ENCODE measurements around the gene CAP2.

Gene CAP2

GRCh38 chr6:17392978-17393891, at the start of gene CAP2:
TSS of gene CAP2 (plus strand) at chr6:17393595. CDS start at chr6:17421556, 27,961 bp downstream.
- DNase-seq, result no peak

- no peak for DNase-seq
Observed at GRCh38 chr6:17347012-17347411, 46.4 kb upstream of the CAP2 start.

DNA sequence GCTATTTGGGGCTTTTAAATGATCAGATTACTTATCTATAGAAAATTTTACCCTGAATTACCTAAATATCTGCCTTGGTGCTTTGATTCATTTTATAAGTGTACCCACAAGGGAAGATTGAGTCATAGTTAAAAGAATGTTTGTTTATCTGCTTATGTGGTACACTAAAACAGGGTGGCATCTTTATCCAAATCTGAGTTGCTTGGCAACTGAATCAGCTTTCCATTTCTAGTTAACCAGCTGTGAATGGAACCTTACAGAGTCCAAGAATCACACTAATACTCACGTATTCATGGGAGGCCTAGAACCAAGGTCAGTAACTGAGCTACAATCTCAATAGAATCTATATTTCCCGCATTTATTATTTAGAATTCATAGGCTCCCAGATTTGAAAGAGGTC, 44.0 kb upstream of the CAP2 start:
- no peak for DNase-seq

DNA sequence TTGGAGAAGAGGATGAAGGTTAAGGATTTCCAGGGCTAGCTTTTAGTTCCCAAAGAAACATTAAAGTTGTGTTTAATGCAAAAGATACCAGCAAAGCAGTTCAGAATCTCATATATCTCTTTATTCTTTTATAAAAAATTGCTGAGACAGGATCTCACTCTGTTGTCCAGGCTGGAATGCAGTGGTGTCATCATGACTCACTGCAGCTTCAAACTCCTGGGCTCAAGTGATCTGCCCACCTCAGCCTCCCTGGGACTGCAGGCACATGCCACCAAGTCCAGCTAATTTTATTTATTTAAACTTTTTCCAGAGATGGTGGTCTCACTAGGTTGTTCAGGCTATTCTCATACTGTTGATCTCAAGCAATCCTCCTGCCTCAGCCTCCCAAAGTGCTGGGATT, 41.1 kb upstream of the CAP2 start:
- DNase-seq, result no peak

DNA sequence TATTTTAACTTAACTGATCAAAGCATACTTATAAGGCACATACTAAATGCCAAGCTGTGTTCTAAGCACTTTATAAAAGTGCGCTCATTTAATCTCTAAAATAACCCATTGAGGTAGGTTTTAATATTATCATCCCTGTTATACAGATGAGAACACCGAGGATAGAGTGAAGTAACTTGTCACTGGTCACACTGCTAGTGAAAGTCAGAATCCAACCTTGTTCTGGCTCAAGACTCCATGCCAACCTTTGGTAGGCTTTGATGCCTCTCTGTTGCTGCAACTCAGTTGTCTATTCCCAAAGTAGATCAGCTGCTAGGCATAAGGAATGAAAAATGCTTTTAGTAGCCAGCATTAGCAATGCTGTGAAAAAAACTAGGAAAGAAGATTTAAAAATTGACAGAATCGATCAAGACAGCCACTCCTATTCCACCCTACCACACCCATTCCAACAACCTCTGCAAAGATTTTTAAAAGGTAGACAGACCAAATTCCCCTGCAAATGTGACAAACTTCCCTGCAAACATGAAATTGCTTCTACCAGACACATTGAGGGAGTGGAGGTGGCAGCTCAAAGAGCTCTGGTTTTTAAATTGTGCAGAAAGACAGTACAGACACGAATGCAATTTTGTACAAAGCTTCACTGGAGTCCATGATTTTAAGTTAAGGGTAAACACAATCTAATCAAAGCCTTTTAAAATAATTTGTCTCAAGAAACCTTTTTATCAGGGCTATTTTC, 39.8 kb upstream of the CAP2 start:
- DNase-seq, result no peak

- no peak for DNase-seq
Observed at GRCh38 chr6:17354700-17355403, 38.5 kb upstream of the CAP2 start.

- DNase-seq, result no peak
Observed at GRCh38 chr6:17355404-17355774, 38.0 kb upstream of the CAP2 start.

GRCh38 chr6:17358515-17358914, 34.9 kb upstream of the CAP2 start:
- DNase-seq, result no peak

DNA sequence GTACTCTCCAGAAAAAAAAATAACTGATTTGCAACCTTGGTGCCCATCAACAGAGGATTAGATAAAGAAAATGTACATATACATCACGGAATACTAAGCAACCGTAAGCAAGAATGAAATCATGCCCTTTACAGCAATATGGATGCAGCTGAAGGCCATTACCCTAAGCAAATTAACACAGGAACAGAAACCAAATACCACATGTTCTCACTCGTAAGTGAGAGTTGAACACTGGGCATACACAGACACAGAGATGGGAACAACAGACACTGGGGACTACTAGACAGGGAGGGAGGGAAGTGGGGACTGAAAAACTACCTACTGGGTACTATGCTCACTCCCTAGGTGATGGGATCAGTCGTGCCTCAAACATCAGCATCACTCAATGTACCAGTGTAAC, 32.8 kb upstream of the CAP2 start:
- DNase-seq, result no peak

DNA sequence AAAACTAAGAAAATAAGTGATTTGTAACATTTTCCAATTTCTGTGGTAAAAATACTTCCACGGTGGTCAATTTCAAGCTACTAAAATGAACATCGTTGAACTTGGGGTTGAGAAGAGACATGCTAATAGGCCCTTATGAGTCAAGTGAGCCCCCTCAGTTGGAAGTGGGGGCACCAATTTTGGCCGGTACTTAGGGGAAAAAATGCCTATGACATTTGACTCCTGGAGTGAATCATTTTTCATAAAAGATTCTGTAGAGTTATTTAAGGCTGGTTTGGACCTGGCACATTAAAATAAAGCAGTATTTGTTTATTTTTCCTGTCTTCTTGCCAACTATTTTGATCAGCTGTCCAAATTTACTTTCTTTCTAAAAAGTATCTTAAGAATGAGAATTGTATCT, 32.4 kb upstream of the CAP2 start:
- DNase-seq, result no peak

GRCh38 chr6:17365961-17366360, 27.4 kb upstream of the CAP2 start:
- DNase-seq, result no peak

DNA sequence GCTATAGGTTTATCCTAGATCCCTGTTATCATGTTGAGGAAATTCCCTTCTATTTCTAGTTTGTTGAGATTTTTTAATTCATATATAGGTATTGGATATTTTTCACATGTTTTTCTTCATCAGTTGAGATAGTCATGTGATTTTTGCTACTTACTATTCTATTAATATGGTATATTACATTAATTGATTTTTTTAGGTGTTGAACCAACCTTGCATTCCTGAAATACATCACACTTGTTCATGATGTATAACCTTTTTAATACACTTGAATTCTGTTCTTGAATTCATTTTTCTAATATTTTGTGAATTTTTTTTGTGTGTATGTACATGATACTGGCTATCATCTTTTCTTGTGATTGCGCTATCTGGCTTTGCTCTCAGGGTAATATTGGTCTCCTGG, 25.5 kb upstream of the CAP2 start:
- DNase-seq, result no peak

DNA sequence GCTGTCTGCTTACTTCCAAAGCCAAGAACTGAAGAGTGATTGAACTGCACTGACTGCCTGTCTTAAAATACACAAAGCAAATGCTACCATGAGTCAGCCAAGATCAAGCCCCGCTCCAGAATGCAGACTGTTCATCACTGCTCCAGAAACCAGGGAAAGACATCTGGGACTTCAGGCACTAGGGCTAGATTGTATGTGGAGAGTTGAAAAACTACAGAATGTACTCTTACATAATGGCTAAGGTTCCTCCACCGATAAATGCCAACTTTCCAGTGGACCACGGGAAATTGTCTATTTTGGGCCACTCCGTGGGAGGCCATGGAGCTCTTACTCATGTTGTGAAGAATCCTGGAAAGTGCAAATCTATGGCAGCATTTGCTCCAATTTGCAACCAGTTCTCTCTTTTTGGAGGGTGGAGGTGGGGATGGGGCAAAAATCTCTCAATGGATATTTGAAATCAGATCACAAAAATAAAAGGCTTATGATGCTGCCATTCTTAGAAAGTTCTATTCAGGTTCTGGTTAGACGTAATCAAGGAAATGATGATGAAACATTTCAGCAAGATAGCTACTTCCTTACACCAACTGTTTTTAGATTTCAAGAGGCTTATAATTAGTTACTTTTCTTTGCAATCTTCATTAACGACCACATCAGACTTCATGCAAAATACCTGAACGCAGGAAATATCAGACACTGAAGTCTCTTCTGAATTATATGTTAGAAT, 11.8 kb upstream of the CAP2 start:
- DNase-seq, result no peak

- DNase-seq, result no peak
Observed at GRCh38 chr6:17385660-17386059, 7.7 kb upstream of the CAP2 start.

DNA sequence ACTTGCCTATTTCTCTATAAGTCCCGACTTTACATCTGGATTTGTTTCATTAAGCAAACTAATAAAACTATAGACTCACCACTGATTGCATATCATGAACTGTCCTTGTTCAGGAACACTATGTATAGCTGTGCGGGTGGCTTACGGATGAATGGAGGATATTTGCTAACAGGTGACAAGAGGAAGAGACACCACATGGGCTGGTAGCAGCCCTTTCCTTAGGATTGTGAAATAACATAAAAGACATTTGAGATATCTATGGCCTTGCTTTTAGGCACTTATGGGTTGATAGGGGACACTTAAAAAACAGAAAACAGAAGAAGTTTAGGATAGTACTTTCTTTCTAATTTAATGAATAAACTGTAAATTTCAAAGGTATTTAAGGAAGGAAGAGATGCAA, 5.0 kb upstream of the CAP2 start:
- DNase-seq, result no peak

DNA sequence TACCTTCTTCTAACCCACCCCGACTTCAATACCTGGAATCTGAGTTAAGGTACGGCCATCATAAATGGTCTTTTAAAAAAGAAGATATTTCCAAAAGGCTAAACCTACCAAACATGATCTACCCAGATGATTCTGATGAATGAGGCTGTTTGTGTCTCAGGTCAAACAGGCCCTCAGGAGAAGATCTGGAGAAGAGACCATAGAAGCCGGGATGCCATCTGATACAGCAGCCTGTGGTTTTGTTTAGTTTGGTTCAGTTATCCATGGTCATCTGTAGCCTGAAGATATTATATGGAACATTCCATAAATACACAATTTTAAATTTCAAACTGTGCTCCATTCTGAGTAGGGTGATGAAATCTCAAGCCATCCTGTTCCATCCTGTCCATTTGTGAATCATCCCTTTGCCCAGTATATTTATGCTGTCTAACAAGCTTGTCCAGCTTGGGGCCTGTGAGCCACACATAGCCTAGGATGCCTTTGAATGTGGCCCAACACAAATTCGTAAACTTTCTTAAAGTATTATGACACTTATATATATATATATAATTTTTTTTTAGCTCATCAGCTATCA, 4.0 kb upstream of the CAP2 start:
- no peak for DNase-seq

GRCh38 chr6:17390276-17390675, 3.1 kb upstream of the CAP2 start:
- no peak for DNase-seq

GRCh38 chr6:17391976-17392375, 1.4 kb upstream of the CAP2 start:
- DNase-seq, result no peak

GRCh38 chr6:17393892-17394631, 667 bp downstream of the CAP2 start:
- DNase-seq, result no peak

GRCh38 chr6:17395112-17395511, 1.7 kb downstream of the CAP2 start:
- no peak for DNase-seq

DNA sequence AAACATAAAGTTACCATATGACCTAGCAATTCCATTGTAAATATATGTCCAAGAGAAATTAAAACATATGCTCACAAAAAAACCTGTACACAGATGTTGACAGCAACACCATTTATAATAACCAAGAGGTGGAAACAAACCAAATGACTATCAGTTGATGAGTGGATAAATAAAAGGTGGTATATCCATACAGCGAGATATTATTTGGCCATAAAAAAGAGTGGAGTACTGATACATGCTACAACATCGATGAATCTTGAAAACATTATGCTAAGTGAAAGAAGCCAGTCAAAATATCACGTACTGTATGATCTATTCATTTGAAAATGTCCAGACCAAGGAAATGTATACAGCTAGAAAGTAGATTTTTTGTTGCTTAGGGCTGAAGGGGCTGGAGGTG, 2.9 kb downstream of the CAP2 start:
- DNase-seq, result no peak

DNA sequence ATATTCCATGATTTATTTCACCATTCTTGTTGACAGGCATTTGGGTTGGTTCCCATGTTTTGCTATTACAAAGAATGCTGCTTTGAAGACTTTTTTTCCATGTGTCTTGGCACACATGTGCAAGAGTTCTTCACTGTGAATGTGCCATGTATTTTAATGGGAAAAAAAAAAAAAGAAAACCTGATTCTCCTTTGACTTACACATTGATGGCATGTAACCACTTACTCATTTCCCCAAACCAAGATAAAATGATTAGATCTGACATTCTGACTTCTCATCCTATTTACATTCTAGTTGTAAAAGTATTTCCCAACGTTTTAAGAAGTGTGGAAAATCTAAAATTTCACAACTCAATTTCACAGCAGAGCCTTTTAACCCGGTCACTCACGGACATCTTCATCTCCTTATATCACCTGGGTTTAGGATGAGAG, 4.4 kb downstream of the CAP2 start:
- DNase-seq, result no peak
